ENCODE data around the gene CMIP. TPM values are rescaled to one million over a fixed set of nuclear protein-coding genes. Genes with fewer than 3 reads are reported as not detected.

CMIP gene
- total RNA-seq, 1 donor from 2014 or later: 6.6 TPM

DNA sequence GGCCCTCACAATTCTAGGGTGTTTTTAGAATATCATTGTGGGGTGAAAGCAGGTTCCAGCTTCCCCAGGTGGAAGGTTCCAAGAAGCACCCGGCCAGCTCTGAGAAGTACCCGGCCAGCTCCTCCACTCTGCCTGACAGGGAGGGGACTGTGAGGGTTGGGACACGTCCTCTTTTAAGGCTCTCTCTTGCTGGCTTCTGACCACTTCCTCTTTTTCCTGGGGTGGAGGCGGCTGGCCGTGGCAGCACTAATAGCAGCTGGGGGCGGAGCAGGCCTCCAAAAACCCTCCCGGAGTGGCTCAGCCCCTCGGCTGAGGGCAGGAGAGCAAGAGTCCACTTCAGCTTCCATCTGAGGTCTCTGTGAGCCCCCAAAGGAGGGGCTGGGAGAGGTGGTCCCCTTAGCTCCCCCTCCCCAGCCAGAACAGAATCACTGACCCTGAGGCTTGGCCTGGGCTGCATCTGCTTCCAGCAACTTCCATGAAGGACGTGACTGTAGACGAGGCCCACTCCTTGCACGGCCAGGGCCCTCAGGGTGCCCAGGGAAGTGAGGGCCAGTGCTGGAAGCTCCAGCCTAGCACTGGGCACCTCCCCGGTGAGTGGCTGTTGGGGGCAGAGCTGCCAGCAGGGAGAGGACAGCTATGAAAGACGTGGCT is 307.7 kb downstream of the CMIP start:
- no peak for DNase-seq (ENCODE audit: low spot score)
- TF ChIP-seq EZH2 (IDR thresholded peaks at IDR 0.05): no peak
- no peak for TF ChIP-seq EZH2phosphoT487 (IDR thresholded peaks at IDR 0.05)
- TF ChIP-seq, protein P1, sequence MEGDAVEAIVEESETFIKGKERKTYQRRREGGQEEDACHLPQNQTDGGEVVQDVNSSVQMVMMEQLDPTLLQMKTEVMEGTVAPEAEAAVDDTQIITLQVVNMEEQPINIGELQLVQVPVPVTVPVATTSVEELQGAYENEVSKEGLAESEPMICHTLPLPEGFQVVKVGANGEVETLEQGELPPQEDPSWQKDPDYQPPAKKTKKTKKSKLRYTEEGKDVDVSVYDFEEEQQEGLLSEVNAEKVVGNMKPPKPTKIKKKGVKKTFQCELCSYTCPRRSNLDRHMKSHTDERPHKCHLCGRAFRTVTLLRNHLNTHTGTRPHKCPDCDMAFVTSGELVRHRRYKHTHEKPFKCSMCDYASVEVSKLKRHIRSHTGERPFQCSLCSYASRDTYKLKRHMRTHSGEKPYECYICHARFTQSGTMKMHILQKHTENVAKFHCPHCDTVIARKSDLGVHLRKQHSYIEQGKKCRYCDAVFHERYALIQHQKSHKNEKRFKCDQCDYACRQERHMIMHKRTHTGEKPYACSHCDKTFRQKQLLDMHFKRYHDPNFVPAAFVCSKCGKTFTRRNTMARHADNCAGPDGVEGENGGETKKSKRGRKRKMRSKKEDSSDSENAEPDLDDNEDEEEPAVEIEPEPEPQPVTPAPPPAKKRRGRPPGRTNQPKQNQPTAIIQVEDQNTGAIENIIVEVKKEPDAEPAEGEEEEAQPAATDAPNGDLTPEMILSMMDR (IDR thresholded peaks at IDR 0.05): no peak
- no peaks in the 10 kb centered on the region for H3K9me3 ChIP-seq (ENCODE audit: low read depth)
- Mint-ChIP-seq H3K4me1 (peaks cover 5% of the 10 kb centered on the region), H3K27ac (no peak overlapping the region), H3K9me3 (peaks cover 3% of the 10 kb centered on the region), H3K27me3 (ENCODE audit: insufficient read depth, low read depth) (peaks cover 4% of the 10 kb centered on the region), H3K4me3 (no peak overlapping the region), H3K36me3 (no peaks in the 10 kb centered on the region)
- no peak overlapping the region for H3K27ac ChIP-seq
- H3K4me3 ChIP-seq: no peak overlapping the region
- no peaks in the 10 kb centered on the region for H3K27me3 ChIP-seq
- H3K36me3 ChIP-seq: no peaks in the 10 kb centered on the region
- H3K4me2 ChIP-seq: no peak overlapping the region
- H3K79me2 ChIP-seq (ENCODE audit: low read depth): no peaks in the 10 kb centered on the region
- no peaks in the 10 kb centered on the region for H4K20me1 ChIP-seq (ENCODE audit: low read depth)
- no peak overlapping the region for H3K9ac ChIP-seq
- H3K4me1 ChIP-seq: no peaks in the 10 kb centered on the region
- H3F3A ChIP-seq (ENCODE audit: low read depth): peaks cover 6% of the 10 kb centered on the region
- H2AFZ ChIP-seq (replicated peaks): peak overlapping the region; percentile 98

DNA sequence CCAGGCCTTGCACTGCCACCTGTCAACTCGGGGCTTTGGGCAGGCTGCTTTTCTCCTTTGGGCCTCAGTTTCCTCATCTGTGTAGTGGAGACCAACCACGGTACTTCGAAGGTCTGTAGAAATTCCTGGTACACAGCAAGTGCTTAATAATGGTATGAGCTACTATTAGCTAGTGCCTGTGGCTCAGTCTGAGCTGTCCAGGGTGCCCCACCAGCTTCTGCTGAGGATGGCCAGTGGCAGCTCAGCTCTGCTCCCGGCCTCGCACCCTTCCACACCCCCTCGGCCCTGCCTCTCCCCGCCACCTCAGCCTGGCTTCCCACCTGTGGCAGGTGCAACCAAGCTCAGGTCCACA is 308.2 kb downstream of the CMIP start:
- Histone ChIP-seq H3K9ac (no peak overlapping the region), H3K4me2 (no peak overlapping the region), H3K27ac (no peak overlapping the region), H3K27me3 (no peaks in the 10 kb centered on the region), H3F3A (ENCODE audit: low read depth) (peaks cover 6% of the 10 kb centered on the region), H4K20me1 (ENCODE audit: low read depth) (no peaks in the 10 kb centered on the region), H3K4me3 (no peak overlapping the region), H2AFZ (replicated peaks) (peak overlapping the region; percentile 98), H3K4me1 (no peaks in the 10 kb centered on the region), H3K36me3 (no peaks in the 10 kb centered on the region), H3K79me2 (ENCODE audit: low read depth) (no peaks in the 10 kb centered on the region), H3K9me3 (ENCODE audit: low read depth) (no peaks in the 10 kb centered on the region)
- H3K36me3 Mint-ChIP-seq: no peaks in the 10 kb centered on the region
- peaks cover 5% of the 10 kb centered on the region for H3K9me3 Mint-ChIP-seq
- no peak overlapping the region for H3K4me3 Mint-ChIP-seq
- TF ChIP-seq, protein P1 (IDR thresholded peaks at IDR 0.05): no peak
- TF ChIP-seq EZH2phosphoT487 (IDR thresholded peaks at IDR 0.05): no peak
- TF ChIP-seq EZH2 (IDR thresholded peaks at IDR 0.05): no peak
- H3K27me3 Mint-ChIP-seq (ENCODE audit: insufficient read depth, low read depth): peaks cover 4% of the 10 kb centered on the region
- H3K27ac Mint-ChIP-seq: no peak overlapping the region
- DNase-seq (ENCODE audit: low spot score): no peak
- peaks cover 5% of the 10 kb centered on the region for H3K4me1 Mint-ChIP-seq

DNA sequence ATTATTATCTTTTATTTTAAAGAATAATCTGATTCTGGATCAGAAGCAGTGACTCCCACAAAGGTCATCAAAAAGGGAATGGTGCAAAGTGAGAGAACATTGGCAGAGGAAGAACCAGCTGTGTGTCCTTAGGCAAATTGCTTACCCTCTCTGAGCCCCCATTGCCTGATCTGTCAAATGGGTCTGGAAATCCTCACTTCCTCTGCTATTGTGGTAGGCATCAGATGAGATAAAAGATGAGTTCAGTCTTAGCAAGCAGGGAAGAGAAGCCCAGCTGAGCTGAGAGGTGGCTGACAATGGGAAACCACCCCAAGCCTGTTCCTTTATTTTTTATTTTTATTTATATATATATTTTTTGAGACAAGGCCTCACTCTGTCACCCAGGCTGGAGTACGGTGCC is 310.2 kb downstream of the CMIP start:
- peaks cover 5% of the 10 kb centered on the region for H3K9me3 Mint-ChIP-seq
- Histone ChIP-seq H3K9ac (no peak overlapping the region), H3K9me3 (ENCODE audit: low read depth) (no peaks in the 10 kb centered on the region), H3K27ac (no peak overlapping the region), H4K20me1 (ENCODE audit: low read depth) (no peaks in the 10 kb centered on the region), H3F3A (ENCODE audit: low read depth) (no peaks in the 10 kb centered on the region), H3K4me1 (no peaks in the 10 kb centered on the region), H3K27me3 (no peaks in the 10 kb centered on the region), H3K36me3 (no peaks in the 10 kb centered on the region), H2AFZ (replicated peaks) (no peak overlapping the region), H3K4me3 (no peak overlapping the region), H3K4me2 (no peak overlapping the region), H3K79me2 (ENCODE audit: low read depth) (no peaks in the 10 kb centered on the region)
- TF ChIP-seq, protein P1 (IDR thresholded peaks at IDR 0.05): no peak
- TF ChIP-seq EZH2 (IDR thresholded peaks at IDR 0.05) (no peak), EZH2phosphoT487 (IDR thresholded peaks at IDR 0.05) (no peak)
- no peak for DNase-seq (ENCODE audit: low spot score)
- no peaks in the 10 kb centered on the region for H3K36me3 Mint-ChIP-seq
- no peak overlapping the region for H3K27ac Mint-ChIP-seq
- H3K27me3 Mint-ChIP-seq (ENCODE audit: insufficient read depth, low read depth): peaks cover 9% of the 10 kb centered on the region
- H3K4me1 Mint-ChIP-seq: peaks cover 5% of the 10 kb centered on the region
- no peak overlapping the region for H3K4me3 Mint-ChIP-seq

Measured in neural progenitor cell (in vitro differentiated cells).